CD4-positive, alpha-beta memory T cell (primary cell): ENCODE data around the gene NKAIN2. TPM values are rescaled to one million over a fixed set of nuclear protein-coding genes. Genes with fewer than 3 reads are reported as not detected.
"Not testable (repeated sequence)": the region's sequence is repeated elsewhere in the genome, so short reads cannot be mapped to it uniquely, and the experiment has no call there.

Source experiments
- CTCF ChIA-PET: fragments of 350-600 bp; sonication (Branson Sonifier 250); formaldehyde crosslinking; loops from one replicate; lab custom pipeline; 2021; ENCODE audit warnings: inconsistent platforms; ENCODE audit not compliant: partially characterized antibody; lab: Charles Lee
- POLR2A ChIA-PET: fragments of 350-600 bp; sonication (Branson Sonifier 250); formaldehyde crosslinking; loops from one replicate; lab custom pipeline; 2021; ENCODE audit not compliant: partially characterized antibody; lab: Charles Lee
- DNase-seq, 5 donors: peaks; one replicate each; pipeline versions ENCODE4 v3.0.0 to v3.0.0-alpha.2; 2020 to 2022; ENCODE audit warnings: mixed read lengths in 1 of 5
- H3K27ac ChIP-seq: one replicate; pipeline ENCODE4 v1.7.0; 2013; ENCODE audit warnings: low read depth, low read length
- H3K27me3 ChIP-seq: 2 replicates; pipeline ENCODE4 v1.7.0; 2013; ENCODE audit warnings: mild to moderate bottlenecking, low read length, moderate library complexity; ENCODE audit not compliant: insufficient read depth
- H3K36me3 ChIP-seq: 2 replicates; pipeline ENCODE4 v1.7.0; 2013; ENCODE audit warnings: mild to moderate bottlenecking, low read length, moderate library complexity; ENCODE audit not compliant: insufficient read depth
- H3K4me1 ChIP-seq: 2 replicates; pipeline ENCODE4 v1.7.0; 2013; ENCODE audit warnings: mild to moderate bottlenecking, low read length, moderate library complexity; ENCODE audit not compliant: insufficient read depth
- H3K4me3 ChIP-seq, 2 donors: one replicate each; pipeline ENCODE4 v1.7.0; 2013; ENCODE audit warnings: low read length in 2 of 2, mild to moderate bottlenecking in 1 of 2
- H3K9me3 ChIP-seq, 2 donors: one replicate each; pipeline ENCODE4 v1.7.0; 2013; ENCODE audit warnings: low read length in 2 of 2, control low read depth in 1 of 2; ENCODE audit not compliant: control insufficient read depth in 1 of 2
- H3K27ac Mint-ChIP-seq, 7 donors: one replicate each; pipeline ENCODE4 v1.8.0; 2020 to 2021; ENCODE audit warnings: mixed read lengths in 7 of 7, mild to moderate bottlenecking in 6 of 7, inconsistent platforms in 3 of 7, moderate library complexity in 3 of 7
- H3K27me3 Mint-ChIP-seq, 2 donors: one replicate each; pipeline ENCODE4 v1.8.0; 2020 to 2021; ENCODE audit warnings: mixed read lengths in 2 of 2
- H3K36me3 Mint-ChIP-seq, 2 donors: one replicate each; pipeline ENCODE4 v1.8.0; 2020 to 2021; ENCODE audit warnings: mixed read lengths in 2 of 2, inconsistent platforms in 1 of 2, mild to moderate bottlenecking in 1 of 2
- H3K4me1 Mint-ChIP-seq, 4 donors: one replicate each; pipeline ENCODE4 v1.8.0; 2020 to 2021; ENCODE audit warnings: mixed read lengths in 4 of 4, mild to moderate bottlenecking in 1 of 4
- H3K4me3 Mint-ChIP-seq, 8 donors: one replicate each; pipeline ENCODE4 v1.8.0; 2020 to 2021; ENCODE audit warnings: mixed read lengths in 8 of 8, mild to moderate bottlenecking in 7 of 8, moderate library complexity in 6 of 8, inconsistent platforms in 3 of 8
- H3K9me3 Mint-ChIP-seq, 8 donors: one replicate each; pipeline ENCODE4 v1.8.0; 2020 to 2021; ENCODE audit warnings: mixed read lengths in 8 of 8, mild to moderate bottlenecking in 5 of 8, inconsistent platforms in 3 of 8, moderate library complexity in 1 of 8
- intact Hi-C: fragments of 100-400 bp; cut with micrococcal nuclease; formaldehyde crosslinking; loops from one replicate; pipeline ENCODE4 v1.15.1; 2023
- polyA plus RNA-seq, 2 donors: library from polyadenylated mRNA; unstranded; fragments of 300-500 nt; fragmentation: Illumina TruSeq; gene quantifications; one replicate each; pipeline ENCODE4 v1.2.3, GENCODE V29; 2021
- total RNA-seq, 2 experiments: library from RNA; stranded (reverse); gene quantifications; one replicate each; pipeline ENCODE4 v1.2.3, GENCODE V29; 2021

The NKAIN2 gene
- total and polyA plus RNA-seq, 4 experiments from 2014 or later = not detected

GRCh38 chr6:124007266-124007665, 203.6 kb downstream of the NKAIN2 start:
- CTCF ChIA-PET = no interaction called here
- Mint-ChIP-seq H3K27me3 (no peaks in the 10 kb centered on the region), H3K27ac (no peak overlapping the region), H3K4me3 (no peak overlapping the region), H3K9me3 (peaks cover 0 to 8% (median under 1%) of the 10 kb centered on the region in 8 donors), H3K36me3 (no peaks in the 10 kb centered on the region), H3K4me1 (no peaks in the 10 kb centered on the region)
- Histone ChIP-seq H3K36me3 (no peaks in the 10 kb centered on the region), H3K9me3 (no peaks in the 10 kb centered on the region), H3K4me3 (no peak overlapping the region), H3K27ac (no peak overlapping the region), H3K27me3 (no peaks in the 10 kb centered on the region), H3K4me1 (no peaks in the 10 kb centered on the region)
- POLR2A ChIA-PET = no interaction called here
- intact Hi-C loops = no loop called here
- no peak for DNase-seq

- intact Hi-C loops = no loop called here
- ChIA-PET POLR2A (no interaction called here), CTCF (no interaction called here)
- Mint-ChIP-seq H3K36me3 (no peaks in the 10 kb centered on the region), H3K4me3 (no peak overlapping the region), H3K27me3 (no peaks in the 10 kb centered on the region), H3K9me3 (peaks cover 0 to 7% (median 0%) of the 10 kb centered on the region in 8 donors), H3K4me1 (no peaks in the 10 kb centered on the region), H3K27ac (no peak overlapping the region)
- no peaks in the 10 kb centered on the region for H3K27me3 ChIP-seq
- no peak for DNase-seq
- no peak overlapping the region for H3K4me3 ChIP-seq
- no peaks in the 10 kb centered on the region for H3K9me3 ChIP-seq
- no peaks in the 10 kb centered on the region for H3K4me1 ChIP-seq
- no peak overlapping the region for H3K27ac ChIP-seq
- no peaks in the 10 kb centered on the region for H3K36me3 ChIP-seq
Measured at GRCh38 chr6:124008000-124008987, 204.6 kb downstream of the NKAIN2 start.

- H3K4me3 Mint-ChIP-seq = no peak overlapping the region
- Histone ChIP-seq H3K27me3 (no peaks in the 10 kb centered on the region), H3K9me3 (no peaks in the 10 kb centered on the region), H3K27ac (no peak overlapping the region), H3K4me1 (no peaks in the 10 kb centered on the region), H3K36me3 (no peaks in the 10 kb centered on the region), H3K4me3 (no peak overlapping the region)
- no peaks in the 10 kb centered on the region for H3K36me3 Mint-ChIP-seq
- ChIA-PET CTCF (no interaction called here), POLR2A (no interaction called here)
- H3K9me3 Mint-ChIP-seq = peaks cover 0 to 6% (median 0%) of the 10 kb centered on the region in 8 donors
- H3K27ac Mint-ChIP-seq = no peak overlapping the region
- H3K4me1 Mint-ChIP-seq = no peaks in the 10 kb centered on the region
- intact Hi-C loops = no loop called here
- DNase-seq = no peak
- no peaks in the 10 kb centered on the region for H3K27me3 Mint-ChIP-seq
Measured at GRCh38 chr6:124008988-124009765, 205.5 kb downstream of the NKAIN2 start.

GRCh38 chr6:124010574-124010973, 206.9 kb downstream of the NKAIN2 start:
- peaks cover 0 to 6% (median 0%) of the 10 kb centered on the region in 8 donors for H3K9me3 Mint-ChIP-seq
- no peaks in the 10 kb centered on the region for H3K4me1 ChIP-seq
- no peak overlapping the region for H3K27ac Mint-ChIP-seq
- ChIA-PET CTCF (no interaction called here), POLR2A (no interaction called here)
- H3K27me3 ChIP-seq = no peaks in the 10 kb centered on the region
- H3K36me3 ChIP-seq = no peaks in the 10 kb centered on the region
- no peaks in the 10 kb centered on the region for H3K4me1 Mint-ChIP-seq
- no peak for DNase-seq
- H3K27ac ChIP-seq = no peak overlapping the region
- H3K36me3 Mint-ChIP-seq = no peaks in the 10 kb centered on the region
- H3K27me3 Mint-ChIP-seq = no peaks in the 10 kb centered on the region
- no peak overlapping the region for H3K4me3 ChIP-seq
- H3K4me3 Mint-ChIP-seq = no peak overlapping the region
- intact Hi-C loops = no loop called here
- H3K9me3 ChIP-seq = no peaks in the 10 kb centered on the region

GRCh38 chr6:124011180-124011579, 207.5 kb downstream of the NKAIN2 start:
- no peaks in the 10 kb centered on the region for H3K9me3 ChIP-seq
- ChIA-PET POLR2A (no interaction called here), CTCF (no interaction called here)
- H3K36me3 ChIP-seq = no peaks in the 10 kb centered on the region
- H3K27ac ChIP-seq = no peak overlapping the region
- H3K4me1 ChIP-seq = no peaks in the 10 kb centered on the region
- Mint-ChIP-seq H3K27me3 (no peaks in the 10 kb centered on the region), H3K27ac (no peak overlapping the region), H3K36me3 (no peaks in the 10 kb centered on the region), H3K9me3 (peaks cover 0 to 3% (median 0%) of the 10 kb centered on the region in 8 donors), H3K4me1 (no peaks in the 10 kb centered on the region), H3K4me3 (no peak overlapping the region)
- no peaks in the 10 kb centered on the region for H3K27me3 ChIP-seq
- intact Hi-C loops = no loop called here
- no peak for DNase-seq
- H3K4me3 ChIP-seq = no peak overlapping the region

GRCh38 chr6:124022051-124022450, 218.4 kb downstream of the NKAIN2 start:
- H3K4me3 ChIP-seq, H3K27me3 ChIP-seq, H3K4me3 Mint-ChIP-seq, intact Hi-C loops, POLR2A ChIA-PET, H3K27ac ChIP-seq, H3K9me3 Mint-ChIP-seq, H3K36me3 ChIP-seq, H3K27ac Mint-ChIP-seq, H3K36me3 Mint-ChIP-seq, H3K4me1 Mint-ChIP-seq, DNase-seq, CTCF ChIA-PET, H3K27me3 Mint-ChIP-seq, H3K4me1 ChIP-seq, H3K9me3 ChIP-seq: not testable (repeated sequence)

- no peaks in the 10 kb centered on the region for H3K36me3 ChIP-seq
- no peak for DNase-seq
- H3K9me3 ChIP-seq = no peaks in the 10 kb centered on the region
- intact Hi-C loops = no loop called here
- no peak overlapping the region for H3K27ac Mint-ChIP-seq
- H3K4me3 Mint-ChIP-seq = no peak overlapping the region
- no peak overlapping the region for H3K27ac ChIP-seq
- no peaks in the 10 kb centered on the region for H3K27me3 ChIP-seq
- ChIA-PET CTCF (no interaction called here), POLR2A (no interaction called here)
- H3K36me3 Mint-ChIP-seq = no peaks in the 10 kb centered on the region
- H3K9me3 Mint-ChIP-seq = peaks cover 0 to 3% (median 0%) of the 10 kb centered on the region in 8 donors
- H3K4me1 ChIP-seq = no peaks in the 10 kb centered on the region
- H3K27me3 Mint-ChIP-seq = no peaks in the 10 kb centered on the region
- H3K4me1 Mint-ChIP-seq = no peaks in the 10 kb centered on the region
- H3K4me3 ChIP-seq = no peak overlapping the region
Measured at GRCh38 chr6:124022641-124023040, 219.0 kb downstream of the NKAIN2 start.
